Activated B cell treated with CpG ODN at 0.5 μM for 24 hours (primary cell): Measurements from ENCODE around the gene SEPTIN5. TPM values are rescaled to one million over a fixed set of nuclear protein-coding genes. Genes with fewer than 3 reads are reported as not detected.

ENCODE experiments used
- ATAC-seq: fragments of 200-7000 bp; cut with Tn5 transposase; one replicate; pipeline ENCODE4 v1.10.0; 2021; ENCODE audit warnings: low read depth, mild to moderate bottlenecking, moderate library complexity
- CTCF ChIA-PET: fragments of 350-600 bp; sonication (Branson Sonifier 250); formaldehyde crosslinking; loops from one replicate; lab custom pipeline; 2021; ENCODE audit warnings: antibody characterized with exemption; lab: Charles Lee
- POLR2A ChIA-PET: fragments of 350-600 bp; sonication (Branson Sonifier 250); formaldehyde crosslinking; loops from one replicate; lab custom pipeline; 2021; ENCODE audit warnings: antibody characterized with exemption; lab: Charles Lee
- DNase-seq: peaks from one replicate; pipeline ENCODE4 v3.0.0; 2022
- H3K27ac Mint-ChIP-seq: one replicate; pipeline ENCODE4 v1.8.0; 2020; ENCODE audit warnings: mixed read lengths
- H3K27me3 Mint-ChIP-seq: one replicate; pipeline ENCODE4 v1.8.0; 2021; ENCODE audit warnings: mixed read lengths
- H3K36me3 Mint-ChIP-seq: one replicate; pipeline ENCODE4 v1.8.0; 2021; ENCODE audit warnings: low read depth, mixed read lengths
- H3K4me1 Mint-ChIP-seq: one replicate; pipeline ENCODE4 v1.8.0; 2021; ENCODE audit warnings: mixed read lengths
- H3K4me3 Mint-ChIP-seq: one replicate; pipeline ENCODE4 v1.8.0; 2020; ENCODE audit warnings: mild to moderate bottlenecking, mixed read lengths
- H3K9me3 Mint-ChIP-seq: one replicate; pipeline ENCODE4 v1.8.0; 2020; ENCODE audit warnings: mixed read lengths
- intact Hi-C: fragments of 100-400 bp; cut with micrococcal nuclease; formaldehyde crosslinking; loops from one replicate; pipeline ENCODE4 v1.15.1; 2024
- total RNA-seq: library from RNA; stranded (reverse); gene quantifications from 2 replicates; pipeline ENCODE4 v1.2.3, GENCODE V29; 2022
- TF ChIP-seq, protein P1 (sequence below): fragments of 200-600 bp; IDR thresholded peaks from one replicate; pipeline ENCODE4 v1.8.0; 2022; ENCODE audit warnings: antibody characterized with exemption, mild to moderate bottlenecking

Gene SEPTIN5
- total RNA-seq, 1 donor from 2014 or later, result not detected

DNA sequence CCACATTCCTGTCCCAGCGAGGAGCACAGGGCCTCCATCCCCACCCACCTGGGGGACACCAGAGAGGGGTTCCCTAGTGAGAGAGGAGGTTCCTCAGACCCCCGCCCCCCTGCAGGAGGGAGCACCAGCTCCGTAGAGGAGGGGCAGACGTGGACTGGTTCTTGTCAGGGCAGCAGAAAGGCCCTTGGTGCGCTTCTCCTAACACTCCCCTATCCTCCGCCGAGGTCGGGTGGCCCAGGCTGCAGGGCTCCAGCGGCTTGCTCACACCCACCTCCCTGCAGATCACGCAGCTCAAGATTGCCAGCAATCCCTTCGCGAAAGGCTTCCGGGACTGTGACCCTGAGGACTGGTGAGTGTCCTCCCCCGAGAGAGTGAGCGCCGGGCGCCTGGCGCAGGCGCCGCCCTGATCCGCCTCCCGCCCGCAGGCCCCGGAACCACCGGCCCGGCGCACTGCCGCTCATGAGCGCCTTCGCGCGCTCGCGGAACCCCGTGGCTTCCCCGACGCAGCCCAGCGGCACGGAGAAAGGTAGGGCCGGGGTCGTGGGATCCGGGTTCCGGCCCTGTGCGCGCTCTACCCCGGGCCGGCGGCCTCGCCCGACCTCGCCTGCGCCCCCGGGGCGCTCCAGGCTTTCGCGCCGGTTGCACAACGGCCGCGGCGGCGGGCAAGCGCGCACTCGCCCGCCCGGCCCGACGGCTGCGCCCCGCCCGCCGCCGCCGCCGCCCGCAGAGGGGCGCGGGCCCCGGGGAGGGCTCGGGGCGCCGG, 51.4 kb downstream of the SEPTIN5 start:
- Mint-ChIP-seq H3K27me3 (peaks cover 56% of the 10 kb centered on the region), H3K4me1 (peaks cover 20% of the 10 kb centered on the region), H3K9me3 (no peaks in the 10 kb centered on the region), H3K27ac (no peak overlapping the region), H3K36me3 (no peaks in the 10 kb centered on the region), H3K4me3 (no peak overlapping the region)
- no peak for ATAC-seq
- DNase-seq, result no peak
- POLR2A ChIA-PET, result no interaction called here
- TF ChIP-seq, protein P1, sequence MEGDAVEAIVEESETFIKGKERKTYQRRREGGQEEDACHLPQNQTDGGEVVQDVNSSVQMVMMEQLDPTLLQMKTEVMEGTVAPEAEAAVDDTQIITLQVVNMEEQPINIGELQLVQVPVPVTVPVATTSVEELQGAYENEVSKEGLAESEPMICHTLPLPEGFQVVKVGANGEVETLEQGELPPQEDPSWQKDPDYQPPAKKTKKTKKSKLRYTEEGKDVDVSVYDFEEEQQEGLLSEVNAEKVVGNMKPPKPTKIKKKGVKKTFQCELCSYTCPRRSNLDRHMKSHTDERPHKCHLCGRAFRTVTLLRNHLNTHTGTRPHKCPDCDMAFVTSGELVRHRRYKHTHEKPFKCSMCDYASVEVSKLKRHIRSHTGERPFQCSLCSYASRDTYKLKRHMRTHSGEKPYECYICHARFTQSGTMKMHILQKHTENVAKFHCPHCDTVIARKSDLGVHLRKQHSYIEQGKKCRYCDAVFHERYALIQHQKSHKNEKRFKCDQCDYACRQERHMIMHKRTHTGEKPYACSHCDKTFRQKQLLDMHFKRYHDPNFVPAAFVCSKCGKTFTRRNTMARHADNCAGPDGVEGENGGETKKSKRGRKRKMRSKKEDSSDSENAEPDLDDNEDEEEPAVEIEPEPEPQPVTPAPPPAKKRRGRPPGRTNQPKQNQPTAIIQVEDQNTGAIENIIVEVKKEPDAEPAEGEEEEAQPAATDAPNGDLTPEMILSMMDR, result no peak
- intact Hi-C loops, result no loop called here
- CTCF ChIA-PET, result no interaction called here

DNA sequence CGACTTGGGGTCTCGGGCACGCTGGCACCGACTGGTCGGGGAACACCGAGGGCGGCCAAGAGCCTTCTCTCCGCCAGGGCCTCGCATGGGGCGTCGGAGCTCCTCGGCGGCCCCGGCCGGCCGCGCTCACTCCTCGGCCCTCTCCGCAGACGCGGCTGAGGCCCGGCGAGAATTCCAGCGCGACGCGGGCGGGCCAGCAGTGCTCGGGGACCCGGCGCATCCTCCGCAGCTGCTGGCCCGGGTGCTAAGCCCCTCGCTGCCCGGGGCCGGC, 51.9 kb downstream of the SEPTIN5 start:
- H3K9me3 Mint-ChIP-seq, result no peaks in the 10 kb centered on the region
- no peak overlapping the region for H3K4me3 Mint-ChIP-seq
- H3K27ac Mint-ChIP-seq, result no peak overlapping the region
- H3K4me1 Mint-ChIP-seq, result peaks cover 20% of the 10 kb centered on the region
- CTCF ChIA-PET, result no interaction called here
- POLR2A ChIA-PET, result no interaction called here
- H3K27me3 Mint-ChIP-seq, result peaks cover 59% of the 10 kb centered on the region
- DNase-seq (no peak), ATAC-seq (no peak)
- intact Hi-C loops, result no loop called here
- TF ChIP-seq, protein P1, result no peak
- no peaks in the 10 kb centered on the region for H3K36me3 Mint-ChIP-seq

DNA sequence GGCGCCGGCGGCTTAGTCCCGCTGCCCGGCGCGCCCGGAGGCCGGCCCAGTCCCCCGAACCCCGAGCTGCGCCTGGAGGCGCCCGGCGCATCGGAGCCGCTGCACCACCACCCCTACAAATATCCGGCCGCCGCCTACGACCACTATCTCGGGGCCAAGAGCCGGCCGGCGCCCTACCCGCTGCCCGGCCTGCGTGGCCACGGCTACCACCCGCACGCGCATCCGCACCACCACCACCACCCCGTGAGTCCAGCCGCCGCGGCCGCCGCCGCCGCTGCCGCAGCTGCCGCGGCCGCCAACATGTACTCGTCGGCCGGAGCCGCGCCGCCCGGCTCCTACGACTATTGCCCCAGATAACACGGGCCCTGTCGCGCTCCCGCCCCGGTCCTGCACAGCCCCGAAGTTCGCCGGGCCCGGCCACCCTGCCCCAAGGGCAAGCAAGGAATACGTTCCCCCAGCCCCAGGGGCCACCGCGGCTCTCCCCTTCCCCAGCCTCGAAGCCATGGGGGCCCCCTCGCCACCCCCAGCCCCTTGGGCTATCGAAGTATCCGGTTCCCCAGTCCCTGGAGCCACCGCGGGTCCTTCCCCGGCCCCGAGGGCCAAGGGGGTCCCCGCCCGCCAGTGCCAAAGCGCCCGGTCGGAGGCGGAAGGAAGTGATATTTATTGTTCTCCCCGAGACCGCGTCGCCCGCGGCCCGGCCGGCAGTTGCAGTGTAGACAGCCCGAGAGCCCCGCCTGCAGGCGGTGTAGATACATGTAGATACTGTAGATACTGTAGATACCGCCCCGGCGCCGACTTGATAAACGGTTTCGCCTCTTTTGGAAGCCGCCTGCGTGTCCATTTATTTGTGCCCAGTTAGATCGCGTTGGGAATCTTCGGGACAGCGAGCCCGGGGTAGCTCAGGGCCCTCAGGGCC, 52.5 kb downstream of the SEPTIN5 start:
- Mint-ChIP-seq H3K4me3 (no peak overlapping the region), H3K27ac (no peak overlapping the region), H3K36me3 (no peaks in the 10 kb centered on the region), H3K27me3 (peaks cover 59% of the 10 kb centered on the region), H3K4me1 (peaks cover 17% of the 10 kb centered on the region), H3K9me3 (no peaks in the 10 kb centered on the region)
- CTCF ChIA-PET, result no interaction called here
- no peak for DNase-seq
- TF ChIP-seq, protein P1, result no peak
- intact Hi-C loops, result no loop called here
- POLR2A ChIA-PET, result no interaction called here
- peak; percentile 61 for ATAC-seq

DNA sequence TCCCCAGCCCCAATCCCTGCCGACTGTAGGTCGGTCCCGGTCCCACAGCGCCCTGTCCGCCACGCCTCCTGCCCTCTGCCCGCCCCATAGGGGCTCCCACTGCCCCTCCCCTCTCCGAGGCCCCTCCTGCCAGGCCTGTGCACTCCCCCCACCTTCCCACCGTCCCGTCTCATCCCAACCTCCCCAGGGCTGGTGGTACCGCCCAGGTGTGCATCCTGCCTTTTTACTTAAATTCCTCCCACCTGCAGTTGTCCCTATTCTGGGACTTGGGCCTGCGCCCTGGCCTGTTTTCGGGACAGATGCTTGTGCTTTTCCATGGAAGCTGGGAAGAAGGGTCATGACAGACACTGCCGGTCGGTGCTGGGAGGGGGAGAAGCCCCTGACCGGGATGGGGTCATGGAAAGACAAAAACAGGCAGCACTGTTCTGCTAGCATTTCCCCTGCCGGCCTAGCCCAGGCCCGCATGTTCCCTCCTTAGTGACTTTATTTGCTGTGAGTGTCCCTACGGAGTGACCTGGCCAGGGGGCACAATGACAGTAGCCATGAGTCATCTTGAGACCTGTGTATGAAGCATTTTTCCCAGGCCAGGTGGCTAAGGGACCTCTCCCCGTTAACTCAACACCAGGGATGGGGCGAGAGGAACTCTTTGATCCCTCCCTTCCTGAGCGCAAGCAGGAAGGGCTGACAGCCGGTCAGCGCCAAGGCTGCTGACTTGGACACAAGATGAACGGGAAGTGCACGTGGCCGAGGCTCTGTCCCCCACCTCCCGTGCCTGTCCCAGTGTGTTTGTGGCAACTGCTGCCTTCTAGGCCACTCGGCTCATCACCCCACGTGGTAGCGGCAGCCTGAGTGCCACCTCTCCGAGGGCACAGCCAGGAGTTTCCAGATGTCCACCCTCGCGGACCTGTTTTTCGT, 53.4 kb downstream of the SEPTIN5 start:
- ChIA-PET POLR2A (no interaction called here), CTCF (no interaction called here)
- Mint-ChIP-seq H3K36me3 (no peaks in the 10 kb centered on the region), H3K4me1 (peaks cover 20% of the 10 kb centered on the region), H3K9me3 (no peaks in the 10 kb centered on the region), H3K4me3 (peak overlapping the region; percentile 25), H3K27me3 (peaks cover 59% of the 10 kb centered on the region), H3K27ac (no peak overlapping the region)
- intact Hi-C loops, result no loop called here
- DNase-seq (no peak), ATAC-seq (peak; percentile 12)
- TF ChIP-seq, protein P1, result no peak
